Erythroblast (primary cell): ENCODE results near the gene UBE2H.

Experiments used
- GATA1 ChIP-seq: IDR thresholded peaks from 2 replicates; pipeline ENCODE4 v1.6.1; 2011; ENCODE audit warnings: low read depth, mild to moderate bottlenecking, control low read depth, low read length, moderate library complexity
- POLR2A ChIP-seq: IDR thresholded peaks from 2 replicates; pipeline ENCODE4 v1.6.1; 2011; ENCODE audit warnings: mild to moderate bottlenecking, low read length

GRCh38 chr7:129804890-129805719 is 147.7 kb downstream of the UBE2H start:
- TF ChIP-seq POLR2A (no peak), GATA1 (no peak)
